HG03460 (cell line): Measurements from ENCODE around the gene ADRB2.

Experiments
- ATAC-seq: cut with Tn5 transposase; IDR thresholded peaks from one replicate; pipeline ENCODE4 v1.9.1; 2021; ENCODE audit not compliant: unreplicated experiment

The ADRB2 gene

DNA sequence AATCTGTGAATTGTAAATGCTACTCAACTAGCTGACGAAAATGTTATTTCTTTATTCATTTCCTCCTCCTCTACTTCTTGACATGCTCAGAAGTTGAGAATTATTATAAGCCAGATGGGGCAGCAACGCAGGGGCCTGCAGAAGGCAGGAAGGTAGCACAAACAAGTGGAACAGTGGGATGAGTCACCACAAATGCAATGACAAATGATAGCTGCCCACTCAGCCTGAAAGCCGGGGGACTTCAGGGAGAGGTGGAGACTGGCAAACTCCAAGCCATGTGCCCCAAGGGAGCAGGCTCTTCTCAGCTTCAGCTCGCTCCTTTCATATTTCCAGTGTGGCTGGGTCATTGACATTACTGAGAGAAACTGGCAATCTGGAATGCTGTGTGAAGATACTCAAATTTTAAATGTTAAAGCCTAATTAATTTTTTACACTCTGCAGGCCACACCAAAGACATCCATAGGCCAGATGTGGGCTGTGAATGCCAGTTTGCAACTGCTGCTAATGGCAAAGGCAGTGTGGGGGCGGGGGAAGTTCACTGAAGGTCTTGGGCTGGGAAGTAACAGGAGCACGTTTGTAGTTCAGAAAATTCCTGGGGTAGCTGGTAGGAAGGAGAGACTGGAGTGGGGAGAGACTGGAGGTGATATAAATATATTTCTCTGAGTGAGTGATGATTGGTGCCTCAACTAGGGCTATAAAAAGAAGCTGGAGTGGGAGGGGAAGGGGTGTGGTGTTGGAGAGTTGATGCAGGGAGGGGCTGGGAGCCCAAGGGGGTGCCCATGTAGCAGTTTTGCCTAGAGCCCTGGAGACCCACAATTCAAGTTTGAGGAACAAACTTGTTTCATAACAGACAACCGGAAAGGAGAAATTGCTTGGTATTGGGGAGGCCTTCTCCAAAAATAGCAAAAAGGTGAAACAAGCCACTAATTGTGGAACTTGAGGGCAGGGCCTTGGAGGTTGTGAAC is 20.8 kb upstream of the ADRB2 start:
- peak; percentile 41 for ATAC-seq

DNA sequence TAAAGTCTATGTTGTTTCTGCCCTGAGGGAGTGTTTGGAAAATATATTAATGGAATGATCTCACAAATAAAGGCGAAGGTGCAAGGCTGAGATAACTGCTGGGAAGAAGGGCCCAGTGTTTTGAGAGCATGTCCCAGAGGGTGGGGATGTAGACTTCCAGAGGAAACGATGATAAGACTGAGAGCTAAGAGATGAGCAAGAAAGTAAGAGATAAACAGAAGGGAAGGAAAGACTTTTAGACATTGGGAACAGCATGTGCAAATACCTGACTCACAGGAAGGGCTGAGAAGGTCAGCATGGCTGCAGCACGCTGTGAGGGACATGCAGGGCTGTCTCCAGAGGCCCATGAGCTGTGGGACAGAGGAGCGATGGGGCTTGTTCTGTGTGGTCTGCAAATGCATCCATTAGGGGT is 19.9 kb upstream of the ADRB2 start:
- ATAC-seq, result no peak

- no peak for ATAC-seq
Measured at GRCh38 chr5:148807851-148808250, 18.6 kb upstream of the ADRB2 start.

GRCh38 chr5:148808864-148809642 is 17.4 kb upstream of the ADRB2 start:
- peak; percentile 55 for ATAC-seq

DNA sequence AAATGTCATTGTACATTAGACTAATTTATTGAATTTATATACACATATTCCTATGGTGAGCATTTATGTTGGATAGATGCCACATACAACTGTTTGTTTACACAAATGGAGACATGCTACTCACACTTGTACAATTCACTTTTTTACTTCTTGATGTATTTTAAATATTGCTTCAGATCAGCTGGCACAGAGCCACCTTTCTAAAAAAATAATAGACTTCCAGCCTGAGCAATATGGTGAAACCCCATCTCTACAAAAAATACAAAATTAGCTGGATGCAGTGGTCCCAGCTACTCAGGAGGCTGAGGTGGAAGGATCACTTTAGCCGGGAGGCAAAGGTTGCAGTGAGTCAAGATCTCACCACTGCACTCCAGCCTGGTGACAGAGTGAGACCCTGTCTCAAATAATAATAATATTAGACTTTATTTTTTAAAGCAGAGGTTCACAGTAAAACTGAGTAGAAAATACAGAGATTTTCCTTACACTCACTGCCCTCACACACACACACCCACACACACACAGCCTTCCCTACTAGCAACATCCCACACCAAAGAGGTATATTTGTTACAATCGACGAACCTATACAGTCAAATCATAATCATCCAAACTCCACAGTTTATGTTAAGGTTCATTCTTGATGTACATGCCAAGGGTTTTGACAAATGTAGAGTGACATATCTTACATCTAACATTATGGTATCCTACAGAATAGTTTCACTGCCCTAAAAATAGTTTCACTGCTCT is 16.5 kb upstream of the ADRB2 start:
- no peak for ATAC-seq

DNA sequence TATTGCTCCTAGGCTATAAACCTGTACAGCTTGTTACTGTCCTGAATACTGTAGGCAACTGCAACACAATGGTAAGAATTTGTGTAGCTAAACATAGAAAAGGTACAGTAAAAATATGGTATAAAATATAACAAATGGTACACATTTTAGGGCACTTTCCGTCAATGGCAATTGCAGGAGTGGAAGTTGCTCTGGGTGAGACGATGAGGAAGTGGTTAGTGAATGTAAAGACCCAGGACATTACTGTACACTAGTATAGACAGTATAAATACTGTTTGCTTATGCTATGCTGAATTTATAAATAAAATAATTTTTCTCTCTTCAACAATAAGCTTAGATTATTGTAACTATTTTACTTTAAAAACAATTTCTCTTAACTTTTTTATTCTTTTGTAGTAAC is 15.6 kb upstream of the ADRB2 start:
- ATAC-seq, result no peak

DNA sequence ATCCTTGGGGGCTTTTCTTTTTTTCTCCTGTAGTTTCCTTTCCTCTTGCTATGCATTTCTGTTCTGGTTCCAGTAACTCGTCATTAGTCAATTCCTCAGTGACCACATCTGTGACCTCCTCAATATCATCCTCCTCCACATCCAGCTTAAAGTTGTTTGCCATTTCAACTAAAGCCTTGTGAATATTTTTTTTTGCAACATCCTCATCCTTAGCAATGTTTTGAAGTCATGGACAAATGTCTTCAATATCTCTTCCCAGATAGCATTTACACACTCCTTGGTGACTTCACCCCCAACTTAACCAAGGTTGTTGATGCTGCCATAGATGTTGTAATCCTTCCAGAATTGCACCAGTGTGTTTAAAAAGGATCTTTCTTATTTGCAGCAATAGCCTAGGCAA is 14.7 kb upstream of the ADRB2 start:
- no peak for ATAC-seq

GRCh38 chr5:148815086-148815485 is 11.3 kb upstream of the ADRB2 start:
- ATAC-seq, result no peak

GRCh38 chr5:148815578-148815977 is 10.8 kb upstream of the ADRB2 start:
- ATAC-seq, result no peak

GRCh38 chr5:148816357-148816756 is 10.1 kb upstream of the ADRB2 start:
- ATAC-seq, result no peak

- no peak for ATAC-seq
Measured at GRCh38 chr5:148816782-148817181, 9.6 kb upstream of the ADRB2 start.

DNA sequence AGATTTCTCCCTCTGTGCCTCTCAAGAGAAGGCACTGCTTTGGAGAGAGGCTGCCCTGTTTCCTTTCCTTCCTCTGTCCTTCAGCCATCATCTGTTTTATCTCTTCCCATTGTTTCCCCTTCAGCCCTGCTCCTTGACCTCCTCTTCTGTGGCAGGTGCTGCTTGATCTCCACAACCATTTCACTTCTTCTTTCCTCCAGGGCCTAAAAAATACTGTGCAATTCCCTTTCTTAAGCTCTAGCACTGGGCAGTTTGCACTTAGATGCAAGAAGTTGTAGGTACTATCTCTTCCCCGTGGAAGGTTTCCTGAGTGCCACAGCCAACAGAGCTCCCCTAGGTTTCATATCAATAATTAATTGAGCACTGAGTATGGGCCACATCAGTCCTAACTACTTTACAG is 8.8 kb upstream of the ADRB2 start:
- no peak for ATAC-seq

DNA sequence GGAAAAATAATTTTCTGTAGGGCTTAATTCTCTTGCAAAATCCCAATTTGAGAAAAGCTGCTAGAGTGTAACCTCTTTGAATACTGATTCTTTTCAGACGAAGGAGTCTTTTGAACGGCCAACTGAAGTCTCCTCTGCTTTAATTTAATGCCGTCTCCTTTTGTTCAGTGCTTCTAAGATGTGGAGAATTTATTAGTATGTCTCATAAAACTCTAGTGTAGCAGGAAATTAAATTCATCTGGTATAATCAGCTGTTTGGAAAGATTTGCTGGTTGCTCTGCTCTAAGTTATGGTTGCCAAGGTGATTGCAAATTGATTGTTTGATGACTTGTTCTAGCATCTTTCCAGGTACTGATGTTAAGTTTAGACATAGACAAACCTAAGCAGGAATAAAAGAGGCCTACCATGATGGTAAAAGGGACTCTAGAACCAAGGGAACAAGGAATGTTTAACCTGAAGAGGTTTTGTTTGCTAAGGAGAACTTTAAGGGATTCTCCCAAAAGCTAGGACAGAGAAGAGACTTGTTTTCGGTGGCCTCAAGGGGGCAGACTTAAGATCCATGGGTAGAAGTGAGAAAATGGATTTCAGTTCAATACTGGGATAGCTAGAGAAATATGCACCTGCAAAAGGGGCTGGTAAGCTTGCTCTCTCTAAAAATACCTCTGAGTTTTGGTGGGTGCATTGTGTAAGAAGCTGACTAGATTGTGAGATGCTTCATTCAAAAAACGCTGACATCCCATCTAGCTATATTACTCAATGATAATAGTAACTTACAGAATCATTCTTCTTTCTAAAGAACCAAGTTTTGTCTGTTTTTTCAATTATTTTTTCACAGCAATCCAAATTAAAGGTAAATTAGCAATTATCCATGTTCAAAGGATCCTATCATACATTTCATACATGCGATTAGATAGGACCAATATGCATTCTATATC is 5.7 kb upstream of the ADRB2 start:
- no peak for ATAC-seq

- ATAC-seq, result no peak
Measured at GRCh38 chr5:148823871-148824270, 2.5 kb upstream of the ADRB2 start.

DNA sequence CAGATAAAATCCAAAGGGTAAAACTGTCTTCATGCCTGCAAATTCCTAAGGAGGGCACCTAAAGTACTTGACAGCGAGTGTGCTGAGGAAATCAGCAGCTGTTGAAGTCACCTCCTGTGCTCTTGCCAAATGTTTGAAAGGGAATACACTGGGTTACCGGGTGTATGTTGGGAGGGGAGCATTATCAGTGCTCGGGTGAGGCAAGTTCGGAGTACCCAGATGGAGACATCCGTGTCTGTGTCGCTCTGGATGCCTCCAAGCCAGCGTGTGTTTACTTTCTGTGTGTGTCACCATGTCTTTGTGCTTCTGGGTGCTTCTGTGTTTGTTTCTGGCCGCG is 727 bp upstream of the ADRB2 start:
- peak; percentile 10 for ATAC-seq

DNA sequence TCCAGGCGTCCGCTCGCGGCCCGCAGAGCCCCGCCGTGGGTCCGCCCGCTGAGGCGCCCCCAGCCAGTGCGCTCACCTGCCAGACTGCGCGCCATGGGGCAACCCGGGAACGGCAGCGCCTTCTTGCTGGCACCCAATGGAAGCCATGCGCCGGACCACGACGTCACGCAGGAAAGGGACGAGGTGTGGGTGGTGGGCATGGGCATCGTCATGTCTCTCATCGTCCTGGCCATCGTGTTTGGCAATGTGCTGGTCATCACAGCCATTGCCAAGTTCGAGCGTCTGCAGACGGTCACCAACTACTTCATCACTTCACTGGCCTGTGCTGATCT is 294 bp downstream of the ADRB2 start:
- ATAC-seq, result no peak

- no peak for ATAC-seq
Measured at GRCh38 chr5:148827723-148828122, 1.3 kb downstream of the ADRB2 start.

GRCh38 chr5:148828511-148829247 is 2.3 kb downstream of the ADRB2 start:
- no peak for ATAC-seq

DNA sequence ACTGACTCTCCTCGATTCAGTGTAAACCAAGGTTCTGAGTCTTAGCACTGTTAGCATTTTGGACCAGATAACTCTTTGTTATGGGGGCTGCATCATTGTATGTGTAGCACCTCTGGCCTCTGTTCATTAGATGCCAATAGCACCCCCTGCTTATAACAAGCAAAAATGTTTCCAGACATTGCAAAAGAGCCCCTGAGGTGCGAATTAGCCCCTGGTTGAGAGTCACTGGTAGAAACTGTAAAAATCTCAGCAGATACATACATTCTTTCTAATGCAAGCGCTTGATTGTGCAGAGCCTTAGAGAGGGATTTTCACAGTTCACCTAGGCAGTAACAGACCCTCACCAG is 2.8 kb downstream of the ADRB2 start:
- ATAC-seq, result no peak

- no peak for ATAC-seq
Measured at GRCh38 chr5:148829734-148830133, 3.3 kb downstream of the ADRB2 start.
